HepG2 (cell line): ENCODE measurements around the gene ZFP36L2. TPM values are rescaled to one million over a fixed set of nuclear protein-coding genes. Genes with fewer than 3 reads are reported as not detected.

Source experiments
- ATRX ChIP-seq: sonication (generic); formaldehyde crosslinking; IDR thresholded peaks from 2 replicates; pipeline ENCODE4 v1.4.0; 2020; ENCODE audit warnings: missing genetic modification reagents, borderline replicate concordance
- CBFB ChIP-seq: sonication (generic); formaldehyde crosslinking; IDR thresholded peaks from 2 replicates; pipeline ENCODE4 v1.4.0; 2020; ENCODE audit warnings: missing genetic modification reagents
- CCAR2 ChIP-seq: fragments of 200-400 bp; formaldehyde crosslinking; optimal IDR thresholded peaks from 2 replicates; pipeline ENCODE3; 2018; ENCODE audit warnings: low read depth, mild to moderate bottlenecking, low read length, moderate library complexity
- KDM1A ChIP-seq: IDR thresholded peaks from 2 replicates; pipeline ENCODE4 v1.6.1; 2016; ENCODE audit warnings: missing compliant biosample characterization
- KDM2A ChIP-seq: sonication (generic); formaldehyde crosslinking; IDR thresholded peaks from 2 replicates; pipeline ENCODE4 v1.4.0; 2020; ENCODE audit warnings: low read depth, missing genetic modification reagents, borderline replicate concordance
- KLF16 ChIP-seq, 2 experiments: sonication (generic) in 1 of 2; formaldehyde crosslinking in 1 of 2; IDR thresholded peaks; 2 replicates each; pipeline versions ENCODE4 v1.6.1 to v1.8.0; 2016 to 2023; ENCODE audit warnings: missing genetic modification reagents in 2 of 2, missing compliant biosample characterization in 1 of 2
- MYNN ChIP-seq: sonication (generic); formaldehyde crosslinking; IDR thresholded peaks from 2 replicates; pipeline ENCODE4 v1.4.0; 2020; ENCODE audit warnings: mild to moderate bottlenecking, low read depth, missing genetic modification reagents
- NPAS2 ChIP-seq: sonication (generic); formaldehyde crosslinking; IDR thresholded peaks from 2 replicates; pipeline ENCODE4 v1.8.0; 2022; ENCODE audit warnings: mild to moderate bottlenecking, missing genetic modification reagents, borderline replicate concordance
- POLR2AphosphoS5 ChIP-seq: IDR thresholded peaks from 2 replicates; pipeline ENCODE4 v1.6.1; 2012; ENCODE audit warnings: low read depth, low read length
- PTBP1 ChIP-seq: fragments of 200-400 bp; formaldehyde crosslinking; IDR thresholded peaks from 2 replicates; pipeline ENCODE4 v1.6.1; 2018; ENCODE audit warnings: low read length, low read depth; ENCODE audit not compliant: poor library complexity, severe bottlenecking
- RBFOX2 ChIP-seq: fragments of 200-400 bp; formaldehyde crosslinking; IDR thresholded peaks from 2 replicates; pipeline ENCODE4 v1.6.1; 2017; ENCODE audit warnings: low read depth, mild to moderate bottlenecking, low read length
- RBM39 ChIP-seq: fragments of 200-400 bp; formaldehyde crosslinking; IDR thresholded peaks from one replicate; pipeline ENCODE4 v1.6.1; 2018; ENCODE audit warnings: antibody characterized with exemption, mild to moderate bottlenecking, low read depth, low read length; ENCODE audit not compliant: poor library complexity, severe bottlenecking
- SIX4 ChIP-seq: sonication (generic); formaldehyde crosslinking; IDR thresholded peaks from 2 replicates; pipeline ENCODE4 v1.4.0; 2020; ENCODE audit warnings: missing genetic modification reagents
- SNAI1 ChIP-seq: sonication (generic); formaldehyde crosslinking; IDR thresholded peaks from 2 replicates; pipeline ENCODE4 v1.5.0; 2020; ENCODE audit warnings: mild to moderate bottlenecking, missing genetic modification reagents, borderline replicate concordance
- TBL1XR1 ChIP-seq: fragments of 150-350 bp; IDR thresholded peaks from 2 replicates; pipeline ENCODE4 v1.6.1; 2014; ENCODE audit warnings: borderline replicate concordance, low read length; ENCODE audit not compliant: partially characterized antibody
- ZBTB7A ChIP-seq: sonication (generic); formaldehyde crosslinking; IDR thresholded peaks from 2 replicates; pipeline ENCODE4 v1.8.0; 2022; ENCODE audit warnings: mild to moderate bottlenecking, missing genetic modification reagents
- ZC3H4 ChIP-seq: sonication (generic); formaldehyde crosslinking; IDR thresholded peaks from 2 replicates; pipeline ENCODE4 v1.4.0; 2020; ENCODE audit warnings: missing genetic modification reagents, borderline replicate concordance
- ZNF12 ChIP-seq: sonication (generic); formaldehyde crosslinking; IDR thresholded peaks from 2 replicates; pipeline ENCODE4 v1.5.0; 2020; ENCODE audit warnings: missing genetic modification reagents
- ZNF253 ChIP-seq: sonication (generic); formaldehyde crosslinking; IDR thresholded peaks from 2 replicates; pipeline ENCODE4 v1.8.0; 2022; ENCODE audit warnings: mild to moderate bottlenecking, missing genetic modification reagents, borderline replicate concordance
- ZNF883 ChIP-seq: sonication (generic); formaldehyde crosslinking; IDR thresholded peaks from 2 replicates; pipeline ENCODE4 v1.5.1; 2020; ENCODE audit warnings: mild to moderate bottlenecking, missing genetic modification reagents; ENCODE audit errors: not compliant biosample characterization
- ZXDC ChIP-seq: sonication (generic); formaldehyde crosslinking; IDR thresholded peaks from 2 replicates; pipeline ENCODE4 v1.5.0; 2020; ENCODE audit warnings: mild to moderate bottlenecking, missing genetic modification reagents
- polyA plus RNA-seq, 8 experiments: library from polyadenylated mRNA; depleted of rRNA in 3 of 8; stranded (reverse) in 7 of 8; unstranded in 1 of 8; fragments of >200 nt; fragmentation: Illumina TruSeq in 4 of 8; extraction: Trizol in 4 of 8; gene quantifications; 2 replicates each; pipeline versions ENCODE4 v1.2.1 to v1.2.3, GENCODE V29; 2011 to 2016; ENCODE audit warnings: low read depth in 4 of 8, missing spikeins in 1 of 8, mixed read lengths in 1 of 8; ENCODE audit not compliant: insufficient read depth in 1 of 8
- total RNA-seq, 5 experiments: library from RNA; depleted of rRNA; stranded (reverse); fragments of >200 nt; fragmentation: Illumina TruSeq; extraction: Trizol; gene quantifications; 2 replicates each; pipeline ENCODE4 v1.2.3, GENCODE V29; 2016; ENCODE audit warnings: low read depth in 1 of 5
- TF ChIP-seq, protein P1 (sequence below): sonication (generic); formaldehyde crosslinking; IDR thresholded peaks from 2 replicates; pipeline ENCODE4 v1.4.0; 2020; ENCODE audit warnings: mild to moderate bottlenecking, missing genetic modification reagents

ZFP36L2 gene
- total and polyA plus RNA-seq, 2 of the 13 experiments (the other 11 are each of a cell fraction or from before 2014, with no cell fraction given): 11.2 to 21.8 TPM

- TF ChIP-seq ZNF883 (CRISPR knock-in tag) (no peak), CBFB (CRISPR knock-in tag) (peak; percentile 78; the same call in 1 of the 2 replicates), ZBTB7A (CRISPR knock-in tag) (no peak), KDM1A (CRISPR knock-in tag) (peak; percentile 73; the same call in 1 of the 2 replicates), RBM39 (no peak), ATRX (CRISPR knock-in tag) (no peak), SIX4 (CRISPR knock-in tag) (no peak), POLR2AphosphoS5 (no peak), ZNF253 (CRISPR knock-in tag) (no peak), ZC3H4 (CRISPR knock-in tag) (no peak), CCAR2 (no peak), KLF16 (CRISPR knock-in tag; IDR thresholded peaks at IDR 0.05) (peak in 1 of 2 experiments; percentile 73; a peak in 2 of 4 replicates), SNAI1 (CRISPR knock-in tag) (no peak), ZXDC (CRISPR knock-in tag) (no peak), PTBP1 (no peak), RBFOX2 (no peak), NPAS2 (CRISPR knock-in tag) (no peak), ZNF12 (CRISPR knock-in tag) (no peak), TBL1XR1 (peak; percentile 98), KDM2A (CRISPR knock-in tag) (no peak), MYNN (CRISPR knock-in tag) (no peak)
- TF ChIP-seq, protein P1, sequence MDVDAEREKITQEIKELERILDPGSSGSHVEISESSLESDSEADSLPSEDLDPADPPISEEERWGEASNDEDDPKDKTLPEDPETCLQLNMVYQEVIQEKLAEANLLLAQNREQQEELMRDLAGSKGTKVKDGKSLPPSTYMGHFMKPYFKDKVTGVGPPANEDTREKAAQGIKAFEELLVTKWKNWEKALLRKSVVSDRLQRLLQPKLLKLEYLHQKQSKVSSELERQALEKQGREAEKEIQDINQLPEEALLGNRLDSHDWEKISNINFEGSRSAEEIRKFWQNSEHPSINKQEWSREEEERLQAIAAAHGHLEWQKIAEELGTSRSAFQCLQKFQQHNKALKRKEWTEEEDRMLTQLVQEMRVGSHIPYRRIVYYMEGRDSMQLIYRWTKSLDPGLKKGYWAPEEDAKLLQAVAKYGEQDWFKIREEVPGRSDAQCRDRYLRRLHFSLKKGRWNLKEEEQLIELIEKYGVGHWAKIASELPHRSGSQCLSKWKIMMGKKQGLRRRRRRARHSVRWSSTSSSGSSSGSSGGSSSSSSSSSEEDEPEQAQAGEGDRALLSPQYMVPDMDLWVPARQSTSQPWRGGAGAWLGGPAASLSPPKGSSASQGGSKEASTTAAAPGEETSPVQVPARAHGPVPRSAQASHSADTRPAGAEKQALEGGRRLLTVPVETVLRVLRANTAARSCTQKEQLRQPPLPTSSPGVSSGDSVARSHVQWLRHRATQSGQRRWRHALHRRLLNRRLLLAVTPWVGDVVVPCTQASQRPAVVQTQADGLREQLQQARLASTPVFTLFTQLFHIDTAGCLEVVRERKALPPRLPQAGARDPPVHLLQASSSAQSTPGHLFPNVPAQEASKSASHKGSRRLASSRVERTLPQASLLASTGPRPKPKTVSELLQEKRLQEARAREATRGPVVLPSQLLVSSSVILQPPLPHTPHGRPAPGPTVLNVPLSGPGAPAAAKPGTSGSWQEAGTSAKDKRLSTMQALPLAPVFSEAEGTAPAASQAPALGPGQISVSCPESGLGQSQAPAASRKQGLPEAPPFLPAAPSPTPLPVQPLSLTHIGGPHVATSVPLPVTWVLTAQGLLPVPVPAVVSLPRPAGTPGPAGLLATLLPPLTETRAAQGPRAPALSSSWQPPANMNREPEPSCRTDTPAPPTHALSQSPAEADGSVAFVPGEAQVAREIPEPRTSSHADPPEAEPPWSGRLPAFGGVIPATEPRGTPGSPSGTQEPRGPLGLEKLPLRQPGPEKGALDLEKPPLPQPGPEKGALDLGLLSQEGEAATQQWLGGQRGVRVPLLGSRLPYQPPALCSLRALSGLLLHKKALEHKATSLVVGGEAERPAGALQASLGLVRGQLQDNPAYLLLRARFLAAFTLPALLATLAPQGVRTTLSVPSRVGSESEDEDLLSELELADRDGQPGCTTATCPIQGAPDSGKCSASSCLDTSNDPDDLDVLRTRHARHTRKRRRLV: no peak
Measured at GRCh38 chr2:43258547-43259156, 32.2 kb upstream of the ZFP36L2 start (continued).
